ENCODE data around the gene C2CD3. TPM values are rescaled to one million over a fixed set of nuclear protein-coding genes. Genes with fewer than 3 reads are reported as not detected.

The C2CD3 gene
- total RNA-seq, 1 experiment from 2014 or later: 22.0 TPM

DNA sequence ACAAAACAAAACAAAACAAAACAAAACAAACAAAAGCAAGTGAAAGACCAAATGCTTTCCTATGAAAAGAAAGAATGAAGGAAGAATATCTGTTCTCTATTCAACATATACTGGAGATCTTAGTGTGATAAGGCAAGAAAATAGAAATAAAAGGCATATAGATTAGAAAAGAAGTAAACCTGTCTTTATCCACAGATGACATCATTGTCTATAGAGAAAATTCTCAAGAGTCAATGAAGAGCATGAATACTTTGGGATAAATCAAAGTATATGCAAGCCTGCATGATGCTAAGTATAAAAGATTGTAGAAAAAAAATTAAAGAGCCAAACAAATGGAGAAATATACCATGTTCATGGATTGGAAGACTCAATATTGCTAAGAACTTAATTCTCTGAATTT is 17.6 kb downstream of the C2CD3 start:
- H2AFZ ChIP-seq (ENCODE audit: low read length): no peak overlapping the region
- no peak overlapping the region for H2BK5ac ChIP-seq (ENCODE audit: insufficient read length, low read length)
- H3K4me3 Mint-ChIP-seq: no peak overlapping the region; a peak in 1 of 5 replicates
- no peak overlapping the region for H2BK15ac ChIP-seq (ENCODE audit: low read depth, low read length)
- H3K9me3 Mint-ChIP-seq: no peaks in the 10 kb centered on the region
- no peak overlapping the region for H3K4ac ChIP-seq (ENCODE audit: low read depth, low read length)
- no peak overlapping the region for H3K27ac ChIP-seq (ENCODE audit: insufficient read length, low read depth, low read length)
- no peak overlapping the region for H3K18ac ChIP-seq (ENCODE audit: insufficient read length, low read depth, low read length)
- H3K56ac ChIP-seq (ENCODE audit: insufficient read length, low read depth, low read length): no peak overlapping the region
- H3K23ac ChIP-seq (ENCODE audit: insufficient read length, low read depth, low read length): no peak overlapping the region
- no peak overlapping the region for H3K9ac ChIP-seq (ENCODE audit: extremely low read depth, insufficient read length, low read length)
- no peak overlapping the region for H2BK12ac ChIP-seq (ENCODE audit: insufficient read length, low read depth, low read length)
- H3T11ph ChIP-seq (ENCODE audit: low read length): no peak overlapping the region
- no peak overlapping the region for H2BK120ac ChIP-seq (ENCODE audit: low read depth, low read length, poor library complexity, severe bottlenecking)
- no peak overlapping the region for H4K5ac ChIP-seq (ENCODE audit: insufficient read length, low read depth, low read length)
- H2BK20ac ChIP-seq (ENCODE audit: low read depth, low read length, poor library complexity, severe bottlenecking): no peak overlapping the region
- no peaks in the 10 kb centered on the region for H3K79me1 ChIP-seq (ENCODE audit: insufficient read depth, low read depth, low read length, poor library complexity, severe bottlenecking)
- peaks cover 0 to 5% of the 10 kb centered on the region in 2 experiments; a peak in 2 of 4 replicates for H3K4me1 Mint-ChIP-seq
- H4K20me1 ChIP-seq (ENCODE audit: control insufficient read depth, insufficient read depth, insufficient read length): no peaks in the 10 kb centered on the region
- H4K91ac ChIP-seq (ENCODE audit: insufficient read length, low read depth, low read length): no peak overlapping the region
- no peak overlapping the region for H4K8ac ChIP-seq (replicated peaks; ENCODE audit: insufficient read length, low read depth, low read length)
- peaks cover 3% of the 10 kb centered on the region; the same call in 1 of the 2 replicates for H3K4me1 ChIP-seq (ENCODE audit: insufficient read depth, low read length)
- H3K36me3 Mint-ChIP-seq (ENCODE audit: insufficient read depth in 1 of 3, low read depth in 3 of 3): peaks cover 6 to 7% (median 6%) of the 10 kb centered on the region in 3 experiments; a peak in 5 of 7 replicates
- H3K27ac Mint-ChIP-seq: no peak overlapping the region; a peak in 2 of 7 replicates
- H3K27me3 Mint-ChIP-seq (ENCODE audit: low read depth): no peaks in the 10 kb centered on the region
- no peaks in the 10 kb centered on the region for H3K27me3 ChIP-seq (ENCODE audit: insufficient read depth, low read length)
- TF ChIP-seq, protein P1, sequence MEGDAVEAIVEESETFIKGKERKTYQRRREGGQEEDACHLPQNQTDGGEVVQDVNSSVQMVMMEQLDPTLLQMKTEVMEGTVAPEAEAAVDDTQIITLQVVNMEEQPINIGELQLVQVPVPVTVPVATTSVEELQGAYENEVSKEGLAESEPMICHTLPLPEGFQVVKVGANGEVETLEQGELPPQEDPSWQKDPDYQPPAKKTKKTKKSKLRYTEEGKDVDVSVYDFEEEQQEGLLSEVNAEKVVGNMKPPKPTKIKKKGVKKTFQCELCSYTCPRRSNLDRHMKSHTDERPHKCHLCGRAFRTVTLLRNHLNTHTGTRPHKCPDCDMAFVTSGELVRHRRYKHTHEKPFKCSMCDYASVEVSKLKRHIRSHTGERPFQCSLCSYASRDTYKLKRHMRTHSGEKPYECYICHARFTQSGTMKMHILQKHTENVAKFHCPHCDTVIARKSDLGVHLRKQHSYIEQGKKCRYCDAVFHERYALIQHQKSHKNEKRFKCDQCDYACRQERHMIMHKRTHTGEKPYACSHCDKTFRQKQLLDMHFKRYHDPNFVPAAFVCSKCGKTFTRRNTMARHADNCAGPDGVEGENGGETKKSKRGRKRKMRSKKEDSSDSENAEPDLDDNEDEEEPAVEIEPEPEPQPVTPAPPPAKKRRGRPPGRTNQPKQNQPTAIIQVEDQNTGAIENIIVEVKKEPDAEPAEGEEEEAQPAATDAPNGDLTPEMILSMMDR (conservative IDR thresholded peaks at IDR 0.05): no peak
- no peaks in the 10 kb centered on the region; the same call in 1 of the 2 replicates for H3K79me2 ChIP-seq (ENCODE audit: insufficient read depth, low read length)
- H3K9me3 ChIP-seq (ENCODE audit: control insufficient read depth, low read depth, low read length): no peaks in the 10 kb centered on the region
- DNase-seq: no peak
- no peak overlapping the region for H2AK5ac ChIP-seq (ENCODE audit: insufficient read length, low read length)
- H3K23me2 ChIP-seq (ENCODE audit: insufficient read length, low read depth, low read length, poor library complexity, severe bottlenecking): no peaks in the 10 kb centered on the region
- H3K4me2 ChIP-seq (ENCODE audit: insufficient read depth, insufficient read length, low read length): no peak overlapping the region
- H3K14ac ChIP-seq (ENCODE audit: insufficient read depth, low read length): no peak overlapping the region

Measured in H9 (cell line).